HG02588 (cell line): ENCODE measurements around the gene KRTAP2-2.

Experiments used
- ATAC-seq: cut with Tn5 transposase; IDR thresholded peaks from one replicate; pipeline ENCODE4 v1.9.1; 2021; ENCODE audit warnings: mild to moderate bottlenecking, moderate library complexity; ENCODE audit not compliant: unreplicated experiment

KRTAP2-2 gene

DNA sequence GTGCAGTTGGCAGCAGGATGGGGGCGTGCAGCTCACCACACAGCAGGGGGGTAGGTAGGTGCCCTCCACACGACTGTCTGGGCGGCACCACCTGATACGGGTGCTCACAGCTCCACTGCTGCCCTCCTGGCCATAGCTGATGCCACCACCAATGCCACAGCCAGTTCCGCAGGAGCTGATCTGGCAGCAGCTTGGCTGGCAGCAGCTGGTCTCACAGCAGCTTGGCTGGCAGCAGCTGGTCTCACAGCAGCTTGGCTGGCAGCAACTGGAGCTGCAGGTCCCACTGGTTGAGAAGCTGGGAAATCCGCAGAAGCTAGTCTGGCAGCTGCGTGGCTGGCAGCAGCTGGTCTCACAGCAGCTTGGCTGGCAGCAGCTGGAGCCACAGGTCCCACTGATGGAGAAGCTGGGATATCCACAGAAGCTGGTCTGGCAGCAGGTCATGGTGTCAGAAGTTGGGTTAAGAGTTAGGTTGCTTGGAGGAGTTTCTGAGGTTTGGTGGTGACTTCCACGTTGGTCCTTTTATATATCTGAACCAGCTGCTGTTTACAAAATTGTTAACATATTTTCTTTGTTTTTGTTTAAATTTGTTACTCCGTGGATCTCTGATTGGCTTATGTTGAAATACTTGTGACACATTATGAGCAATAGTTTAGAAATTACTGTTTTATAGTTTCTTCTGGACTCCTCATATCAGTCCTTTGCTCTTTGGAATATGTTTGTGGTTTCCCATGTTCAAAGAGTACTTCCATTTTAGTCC is 28.1 kb downstream of the KRTAP2-2 start, which contains the start of gene KRTAP1-5:
KRTAP1-5 (minus strand) TSS at position 494 of the 757 bp plus-strand sequence; CDS start at position 441, 53 bp downstream.
- ATAC-seq = no peak

DNA sequence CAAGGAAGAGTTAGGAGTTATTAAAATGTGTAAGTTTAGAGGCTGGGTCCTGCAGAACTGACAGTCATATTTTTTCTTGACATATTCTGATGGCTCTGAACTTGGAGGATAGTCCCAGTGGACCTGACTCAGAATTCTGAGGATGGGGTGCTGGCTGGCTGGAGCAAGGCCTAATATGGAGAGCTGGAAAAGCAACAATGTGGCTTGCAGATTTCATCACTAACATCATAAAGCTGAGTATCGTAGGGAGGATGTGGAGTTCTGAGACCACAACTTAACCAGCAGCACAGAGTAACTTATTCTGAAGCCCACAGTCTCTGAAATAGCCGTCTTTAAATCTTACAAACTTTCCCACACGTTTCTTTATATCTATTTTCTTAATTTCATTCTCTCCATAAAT is 30.3 kb downstream of the KRTAP2-2 start:
- ATAC-seq = no peak

DNA sequence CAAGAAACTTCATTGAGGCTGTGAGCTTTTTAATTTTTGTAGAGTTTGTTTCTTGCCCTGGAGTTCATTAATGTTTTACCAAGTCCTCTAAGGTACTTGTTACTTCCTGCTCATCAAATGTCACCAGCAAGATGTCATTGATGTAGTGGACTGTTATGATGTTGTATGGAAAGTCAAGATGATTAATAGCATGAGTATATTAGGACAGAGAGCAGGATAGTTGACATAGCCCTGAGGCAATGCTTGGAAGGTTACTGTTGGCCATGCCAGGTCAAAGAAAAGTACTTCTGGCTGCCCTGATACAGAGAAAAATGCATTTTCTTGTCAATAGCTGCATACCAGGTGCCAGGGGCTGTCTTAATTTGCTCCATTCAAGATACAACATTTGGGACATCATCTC is 34.7 kb downstream of the KRTAP2-2 start:
- no peak for ATAC-seq

DNA sequence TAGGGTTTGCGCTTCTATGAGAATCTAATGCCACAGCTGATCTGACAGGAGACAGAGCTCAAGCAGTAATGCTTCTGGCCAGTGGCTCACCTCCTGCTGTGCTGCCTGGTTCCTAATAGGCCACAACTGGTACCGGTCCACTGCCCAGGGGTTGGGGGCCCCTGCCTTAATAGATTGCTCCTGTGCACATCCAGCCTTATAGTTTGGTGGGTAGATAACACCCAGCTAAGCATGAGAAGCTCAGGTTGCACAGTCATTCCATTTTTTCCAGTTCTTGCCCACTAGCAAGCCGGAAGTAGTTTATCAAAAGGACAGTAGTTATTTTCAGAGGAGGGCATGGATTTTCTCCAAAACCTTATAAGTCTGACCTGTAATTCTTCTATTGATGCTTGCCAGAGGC is 35.6 kb downstream of the KRTAP2-2 start:
- ATAC-seq = no peak

DNA sequence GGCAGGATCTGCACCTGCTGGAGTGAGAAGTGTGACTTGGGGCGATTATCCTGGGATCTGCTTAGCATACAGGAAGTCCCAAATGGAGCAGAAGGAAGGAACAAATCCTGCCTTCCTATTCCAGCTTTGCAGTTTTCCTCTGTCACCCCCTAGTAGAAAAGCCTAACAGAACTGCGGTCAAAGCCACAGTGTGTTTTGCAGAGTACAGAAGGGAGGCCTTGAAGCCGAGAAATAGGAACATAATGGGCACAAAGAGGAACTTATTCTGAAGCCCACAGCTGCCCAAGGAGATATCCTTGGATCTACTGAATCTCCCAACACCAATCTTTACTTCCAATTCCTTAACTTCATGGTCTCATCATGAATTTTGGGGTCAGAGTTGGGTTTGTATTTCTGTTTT is 36.5 kb downstream of the KRTAP2-2 start:
- ATAC-seq = no peak

DNA sequence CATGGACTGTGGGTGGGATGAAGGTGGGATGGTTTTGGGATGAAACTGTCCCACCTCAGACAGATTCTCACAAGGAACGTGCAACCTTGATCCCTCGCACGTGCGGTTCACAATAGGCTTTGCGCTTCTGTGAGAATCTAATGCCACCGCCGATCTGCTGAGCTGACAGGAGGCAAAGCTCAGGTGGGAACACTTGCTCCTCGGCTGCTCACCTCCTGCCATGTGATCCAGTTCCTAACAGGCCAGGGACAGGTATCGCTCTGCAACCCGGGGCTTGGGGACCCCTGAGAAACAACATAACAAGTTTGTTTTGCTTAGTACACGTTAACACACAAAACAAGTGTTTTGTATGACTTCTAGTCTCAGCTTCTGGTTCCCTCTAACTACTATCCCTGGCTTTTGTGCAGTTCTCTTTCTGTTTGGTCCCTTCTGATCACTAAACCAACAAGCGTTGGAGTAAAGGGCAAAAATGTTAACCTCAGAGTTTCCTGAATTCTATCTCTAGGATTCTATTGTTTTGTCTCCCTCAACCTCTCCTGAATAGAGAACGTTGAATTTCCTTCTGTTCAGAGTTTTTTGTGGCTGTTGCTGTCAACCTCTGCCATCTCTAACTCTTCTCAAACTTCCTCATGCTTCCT is 38.3 kb downstream of the KRTAP2-2 start:
- no peak for ATAC-seq

DNA sequence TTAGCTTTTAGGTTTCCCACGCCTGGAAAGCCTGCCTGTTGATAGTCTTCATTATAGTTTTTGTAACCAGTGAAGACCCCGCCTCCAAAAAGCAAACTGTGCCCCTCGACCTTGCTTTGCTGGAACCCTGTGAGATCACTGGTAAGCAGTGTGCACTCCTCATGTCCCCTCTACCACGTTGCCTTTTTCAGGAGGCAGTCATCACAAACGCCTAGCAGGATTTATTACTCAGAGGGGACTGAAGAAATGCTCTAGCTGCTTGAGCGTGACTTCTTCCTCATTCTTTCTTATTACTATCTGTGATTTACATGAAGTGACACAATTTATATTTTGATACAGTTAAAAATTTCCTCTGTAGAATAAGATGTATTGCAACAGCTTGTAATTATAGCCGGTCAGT is 39.6 kb downstream of the KRTAP2-2 start:
- ATAC-seq = no peak

DNA sequence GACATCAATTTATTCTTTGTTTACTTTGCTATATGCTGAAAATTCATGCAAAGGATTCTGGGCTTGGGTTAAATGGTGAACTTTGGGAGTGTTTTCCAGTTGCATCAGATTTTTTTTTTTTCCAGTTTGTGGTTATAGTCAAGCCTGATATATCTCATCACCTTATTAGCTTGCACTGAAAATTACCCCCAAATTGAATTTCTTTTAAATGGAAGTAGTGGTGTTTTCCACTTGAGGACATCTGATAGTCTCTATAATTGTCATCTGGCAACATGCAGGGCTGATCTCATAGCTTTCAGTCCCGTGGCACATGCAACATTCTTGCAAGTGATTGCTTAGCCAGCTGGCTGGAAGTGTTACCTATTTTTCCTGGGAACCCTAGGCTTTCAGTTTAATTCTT is 41.4 kb downstream of the KRTAP2-2 start:
- ATAC-seq = no peak

DNA sequence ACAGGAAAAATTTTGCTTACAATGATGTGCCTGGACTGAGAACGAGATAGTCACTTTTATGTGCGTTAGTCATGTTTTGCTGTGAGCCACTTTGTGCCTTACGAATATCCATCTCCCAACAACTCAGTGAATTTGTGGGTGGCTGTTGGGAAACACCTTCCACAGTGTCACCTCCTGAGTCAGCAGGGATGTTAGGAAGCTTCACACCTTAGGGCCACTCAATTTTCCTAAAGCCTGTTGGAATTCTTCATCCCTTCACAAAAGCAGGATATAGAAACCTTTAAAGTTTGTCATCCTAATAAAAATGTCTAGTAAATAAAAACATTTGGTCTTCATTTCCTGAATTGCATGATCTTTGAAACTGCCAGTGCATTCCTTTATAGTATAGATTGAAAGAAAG is 41.8 kb downstream of the KRTAP2-2 start:
- no peak for ATAC-seq

DNA sequence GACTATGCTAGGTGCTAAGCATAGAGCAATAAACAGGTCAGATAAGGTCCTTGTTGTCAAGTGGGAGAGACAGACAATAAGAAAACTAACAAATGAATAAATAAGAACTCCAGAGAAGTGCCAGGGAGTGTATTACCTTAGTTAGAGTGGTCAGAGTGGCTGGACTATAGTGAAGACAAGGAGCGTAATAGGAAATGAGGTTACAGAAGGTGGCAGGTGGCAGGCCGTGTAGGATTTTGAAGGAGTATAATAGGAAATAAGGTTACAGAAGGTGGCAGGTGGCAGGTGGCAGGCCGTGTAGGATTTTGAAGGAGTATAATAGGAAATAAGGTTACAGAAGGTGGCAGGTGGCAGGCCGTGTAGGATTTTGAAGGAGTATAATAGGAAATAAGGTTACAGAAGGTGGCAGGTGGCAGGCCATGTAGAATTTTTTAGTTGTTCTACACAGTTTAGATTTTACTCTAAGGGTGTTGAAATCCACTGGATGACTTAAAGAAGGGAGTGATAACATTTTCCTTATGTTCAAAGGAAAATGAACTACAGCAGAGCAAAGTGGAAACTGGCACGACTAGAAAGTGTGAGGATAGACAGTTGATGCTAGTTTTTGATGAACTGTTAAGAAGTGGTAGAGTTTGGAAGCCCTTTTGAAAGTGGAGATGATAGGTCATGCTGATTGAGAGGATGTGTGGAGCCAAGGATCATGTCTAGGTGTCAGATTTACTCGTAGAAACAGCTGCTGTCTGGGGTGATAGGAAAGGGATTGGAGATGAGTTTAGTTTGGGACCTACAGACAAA is 42.5 kb downstream of the KRTAP2-2 start:
- no peak for ATAC-seq

DNA sequence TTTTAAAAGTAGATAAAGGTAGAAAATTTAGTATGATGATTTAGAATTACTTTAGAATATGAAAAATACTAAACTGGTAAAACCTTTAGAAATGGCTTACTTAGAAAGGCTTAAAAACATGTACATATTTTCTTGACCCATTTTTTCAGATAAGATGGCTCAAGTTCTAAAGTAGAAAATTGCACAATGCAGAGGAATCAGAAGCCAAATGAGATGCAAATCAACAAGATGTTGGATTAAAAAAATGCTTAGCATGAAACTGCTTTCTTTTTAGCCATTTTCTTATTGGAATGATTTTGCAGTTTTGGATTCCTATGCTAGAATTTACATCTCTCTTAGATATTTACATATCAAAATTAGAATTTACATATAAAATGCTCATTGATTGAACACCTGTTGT is 44.6 kb downstream of the KRTAP2-2 start:
- ATAC-seq = no peak

DNA sequence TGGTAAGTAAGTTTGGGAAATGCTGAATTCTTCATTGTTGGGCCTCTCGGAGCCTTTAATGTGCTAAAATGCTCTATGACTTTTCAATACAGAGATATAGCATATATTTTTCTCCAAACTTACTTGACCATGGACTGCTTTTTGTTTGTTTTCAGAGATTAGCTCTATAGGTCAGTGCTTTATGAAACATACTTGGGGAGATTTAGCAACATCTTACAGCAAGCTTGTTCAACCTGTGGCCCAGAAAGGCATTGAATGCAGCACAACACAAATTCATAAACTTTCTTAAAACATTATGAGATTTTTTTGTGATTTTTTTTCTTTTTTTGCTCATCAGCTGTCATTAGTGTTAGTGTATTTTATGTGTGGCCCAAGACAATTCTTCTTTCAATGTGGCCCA is 45.1 kb downstream of the KRTAP2-2 start:
- no peak for ATAC-seq

DNA sequence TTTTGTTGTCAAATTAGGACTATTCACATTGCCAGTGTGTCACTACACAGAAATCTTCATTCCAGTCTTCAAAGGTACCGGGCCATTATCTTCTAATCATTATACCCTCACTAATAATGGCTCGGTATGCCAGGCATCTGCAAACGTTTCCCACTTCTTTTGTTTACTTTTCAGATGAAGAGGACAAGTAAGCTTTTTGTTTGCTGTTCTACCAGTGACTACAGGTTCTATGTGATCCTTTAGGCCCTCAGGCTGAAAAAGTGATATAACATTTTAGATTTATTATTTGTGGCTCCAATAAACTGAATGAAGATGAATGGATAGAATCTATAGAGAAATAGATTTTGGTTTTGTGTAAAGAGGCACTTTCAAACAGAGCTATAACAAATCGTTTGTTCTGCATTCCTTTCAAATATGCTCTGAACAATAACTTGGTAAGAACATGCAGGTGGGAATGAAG is 45.7 kb downstream of the KRTAP2-2 start:
- ATAC-seq = no peak

DNA sequence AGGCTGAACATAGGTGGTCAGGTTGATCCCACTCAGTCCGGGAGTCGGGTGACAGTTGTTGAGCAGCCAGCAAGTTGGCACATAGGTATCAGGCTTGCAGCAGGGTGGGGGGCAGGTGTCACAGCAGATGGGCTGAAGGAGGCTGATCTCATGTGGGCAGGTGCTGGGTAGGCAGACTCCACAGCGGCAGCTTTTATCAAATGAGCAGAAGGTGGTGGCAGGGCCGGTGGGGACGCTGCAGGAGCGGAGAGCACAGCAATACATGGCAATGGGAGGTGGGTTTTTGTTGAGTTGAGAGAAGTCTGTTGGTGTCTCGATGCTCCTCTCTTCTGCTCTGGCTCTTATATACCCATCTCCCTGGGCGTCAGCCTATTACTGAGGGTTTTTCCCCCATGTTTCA is 46.2 kb downstream of the KRTAP2-2 start, which contains the start of gene KRTAP3-1:
KRTAP3-1 (minus strand) TSS at position 318 of the 400 bp plus-strand sequence; CDS start at position 264, 54 bp downstream.
- ATAC-seq = no peak
